WERI-Rb-1 (cell line): ENCODE results near the gene NBL1.

Experiments
- DNase-seq: peaks from one replicate; pipeline ENCODE4 v3.0.0-alpha.2; 2020
- H3K27ac ChIP-seq: fragments of 250-450 bp; sonication (Bioruptor Pico); 2 replicates; pipeline ENCODE4 v1.5.1; 2020; ENCODE audit warnings: mild to moderate bottlenecking, moderate library complexity
- H3K27me3 ChIP-seq: fragments of 250-450 bp; sonication (Bioruptor Pico); 2 replicates; pipeline ENCODE4 v1.5.1; 2021; ENCODE audit warnings: mild to moderate bottlenecking, low read depth, moderate library complexity; ENCODE audit not compliant: insufficient read depth, severe bottlenecking
- H3K36me3 ChIP-seq: fragments of 250-450 bp; sonication (Bioruptor Pico); 2 replicates; pipeline ENCODE4 v1.5.1; 2020; ENCODE audit warnings: mild to moderate bottlenecking, moderate library complexity
- H3K4me3 ChIP-seq: 2 replicates; pipeline ENCODE4 v1.5.1; 2011; ENCODE audit warnings: low read depth, mild to moderate bottlenecking, control low read depth, low read length
- H3K9me3 ChIP-seq: fragments of 250-450 bp; sonication (Bioruptor Pico); 2 replicates; pipeline ENCODE4 v1.5.1; 2021; ENCODE audit warnings: mild to moderate bottlenecking, moderate library complexity; ENCODE audit not compliant: severe bottlenecking
- TF ChIP-seq, protein P1 (sequence below): IDR thresholded peaks from 2 replicates; pipeline ENCODE4 v1.5.1; 2011; ENCODE audit warnings: low read depth, mild to moderate bottlenecking, control low read depth, inconsistent platforms, low read length

The NBL1 gene

DNA sequence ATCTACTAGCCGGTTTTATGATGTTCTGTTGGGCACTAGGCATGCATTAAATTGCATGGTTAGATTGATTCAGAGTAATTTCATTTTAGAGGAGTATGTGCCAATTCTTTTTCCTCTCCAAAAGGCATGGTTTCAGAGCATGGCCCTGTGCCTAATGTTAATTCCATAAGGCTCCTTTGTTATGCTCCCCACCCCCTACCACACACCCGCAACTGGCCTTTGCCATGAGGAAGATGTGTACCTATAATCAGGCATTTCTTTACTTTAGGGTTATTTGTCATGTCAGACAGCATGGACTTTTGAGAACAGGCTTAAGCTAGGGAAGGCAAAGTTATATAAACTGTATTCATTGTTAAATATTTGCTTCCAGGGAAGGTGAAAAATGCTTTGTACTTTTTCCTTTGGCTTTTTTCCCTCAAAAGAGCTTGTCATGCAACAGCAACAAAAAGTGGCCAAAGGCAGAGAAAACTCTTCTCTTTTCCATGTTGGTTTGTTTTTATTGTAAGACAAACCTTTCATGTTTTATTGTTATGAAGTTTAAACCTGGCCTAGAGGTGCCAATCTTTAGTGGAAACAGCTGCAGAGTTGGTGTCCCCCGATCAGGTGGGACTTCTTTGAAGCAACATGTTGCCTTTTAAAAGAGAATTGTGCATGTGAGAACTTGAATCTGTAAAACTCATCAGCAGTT lies 24.3 kb upstream of the NBL1 start:
- no peaks in the 10 kb centered on the region for H3K9me3 ChIP-seq
- peaks cover 21% of the 10 kb centered on the region for H3K36me3 ChIP-seq
- TF ChIP-seq, protein P1, sequence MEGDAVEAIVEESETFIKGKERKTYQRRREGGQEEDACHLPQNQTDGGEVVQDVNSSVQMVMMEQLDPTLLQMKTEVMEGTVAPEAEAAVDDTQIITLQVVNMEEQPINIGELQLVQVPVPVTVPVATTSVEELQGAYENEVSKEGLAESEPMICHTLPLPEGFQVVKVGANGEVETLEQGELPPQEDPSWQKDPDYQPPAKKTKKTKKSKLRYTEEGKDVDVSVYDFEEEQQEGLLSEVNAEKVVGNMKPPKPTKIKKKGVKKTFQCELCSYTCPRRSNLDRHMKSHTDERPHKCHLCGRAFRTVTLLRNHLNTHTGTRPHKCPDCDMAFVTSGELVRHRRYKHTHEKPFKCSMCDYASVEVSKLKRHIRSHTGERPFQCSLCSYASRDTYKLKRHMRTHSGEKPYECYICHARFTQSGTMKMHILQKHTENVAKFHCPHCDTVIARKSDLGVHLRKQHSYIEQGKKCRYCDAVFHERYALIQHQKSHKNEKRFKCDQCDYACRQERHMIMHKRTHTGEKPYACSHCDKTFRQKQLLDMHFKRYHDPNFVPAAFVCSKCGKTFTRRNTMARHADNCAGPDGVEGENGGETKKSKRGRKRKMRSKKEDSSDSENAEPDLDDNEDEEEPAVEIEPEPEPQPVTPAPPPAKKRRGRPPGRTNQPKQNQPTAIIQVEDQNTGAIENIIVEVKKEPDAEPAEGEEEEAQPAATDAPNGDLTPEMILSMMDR: no peak
- no peak overlapping the region for H3K27ac ChIP-seq
- H3K4me3 ChIP-seq: no peak overlapping the region
- H3K27me3 ChIP-seq: no peaks in the 10 kb centered on the region
- no peak for DNase-seq

DNA sequence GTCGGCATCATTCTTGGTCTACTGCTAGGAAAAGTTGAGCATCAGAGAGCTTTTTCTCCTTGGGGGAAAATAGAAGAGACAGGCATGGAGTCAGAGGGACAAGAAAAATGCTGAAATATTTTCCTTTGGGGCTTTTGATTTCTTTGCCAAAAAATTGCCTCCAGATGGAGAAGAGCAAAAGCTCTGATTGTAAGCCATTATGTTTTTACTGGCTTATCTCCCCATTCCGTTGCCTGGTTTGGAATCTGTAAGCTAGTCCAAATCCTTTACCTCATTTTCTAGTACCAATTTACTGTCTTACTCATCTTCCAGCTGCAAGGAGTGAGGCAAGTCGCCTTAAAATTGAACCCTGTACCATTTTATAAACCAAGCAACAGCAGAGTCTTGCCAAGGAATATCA lies 23.3 kb upstream of the NBL1 start:
- H3K4me3 ChIP-seq: no peak overlapping the region
- H3K36me3 ChIP-seq: peaks cover 28% of the 10 kb centered on the region
- no peaks in the 10 kb centered on the region for H3K27me3 ChIP-seq
- no peaks in the 10 kb centered on the region for H3K9me3 ChIP-seq
- DNase-seq: no peak
- H3K27ac ChIP-seq: no peak overlapping the region
- TF ChIP-seq, protein P1: no peak

DNA sequence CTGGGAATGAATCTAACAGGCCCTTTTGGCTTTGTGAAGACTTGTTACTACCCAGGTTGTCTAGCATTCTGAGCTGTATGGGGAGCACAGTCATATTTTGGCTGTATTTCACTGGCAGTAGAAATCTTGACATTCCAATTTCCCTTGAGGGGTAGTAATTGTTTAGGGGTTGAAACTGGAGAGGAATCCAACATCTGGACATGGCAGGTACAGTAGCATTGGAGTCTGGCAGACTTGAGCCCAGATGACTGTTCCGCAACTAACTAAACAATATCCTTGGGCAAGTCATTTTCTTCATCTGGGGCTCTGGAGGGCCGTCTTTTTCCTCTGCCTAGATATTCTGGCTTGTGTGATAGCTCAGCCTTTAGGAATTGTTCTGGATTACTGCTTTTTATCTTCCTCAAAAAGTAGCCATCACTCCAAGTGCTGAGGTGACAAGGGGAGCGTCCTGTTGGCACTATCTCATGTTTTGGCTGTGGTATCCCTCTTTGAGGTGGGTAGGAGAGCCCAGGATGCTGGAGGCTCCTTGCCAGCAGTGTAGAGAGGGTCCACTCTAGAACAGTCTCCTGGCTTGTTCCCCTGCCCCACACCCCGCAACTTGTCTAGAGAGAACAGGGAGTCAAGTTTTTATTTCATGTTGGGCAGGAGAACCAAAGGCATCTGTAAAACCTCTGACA lies 22.7 kb upstream of the NBL1 start:
- TF ChIP-seq, protein P1: no peak
- no peak overlapping the region for H3K27ac ChIP-seq
- DNase-seq: no peak
- H3K27me3 ChIP-seq: no peaks in the 10 kb centered on the region
- peaks cover 33% of the 10 kb centered on the region for H3K36me3 ChIP-seq
- no peaks in the 10 kb centered on the region for H3K9me3 ChIP-seq
- H3K4me3 ChIP-seq: no peak overlapping the region

DNA sequence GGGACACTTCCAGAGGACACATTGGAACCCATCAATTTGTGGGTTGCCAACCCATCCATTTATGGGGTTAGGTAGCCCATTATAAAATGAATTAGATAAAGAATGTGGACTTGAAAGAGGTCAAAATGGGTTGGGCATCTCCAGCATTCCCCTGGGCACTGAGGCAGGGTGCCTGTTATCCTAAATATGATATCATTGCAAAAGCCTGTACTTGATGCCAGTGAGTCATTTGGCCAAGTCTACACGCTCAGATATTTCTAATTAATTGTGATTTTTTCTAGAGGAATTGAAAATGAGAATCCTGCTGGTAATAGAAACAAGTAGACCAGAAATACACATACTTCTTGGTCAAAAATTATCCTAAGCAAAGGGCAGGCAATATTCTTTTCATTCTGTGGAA lies 21.9 kb upstream of the NBL1 start:
- TF ChIP-seq, protein P1: no peak
- no peaks in the 10 kb centered on the region for H3K27me3 ChIP-seq
- no peaks in the 10 kb centered on the region for H3K9me3 ChIP-seq
- DNase-seq: no peak
- peaks cover 40% of the 10 kb centered on the region for H3K36me3 ChIP-seq
- H3K4me3 ChIP-seq: no peak overlapping the region
- H3K27ac ChIP-seq: no peak overlapping the region

DNA sequence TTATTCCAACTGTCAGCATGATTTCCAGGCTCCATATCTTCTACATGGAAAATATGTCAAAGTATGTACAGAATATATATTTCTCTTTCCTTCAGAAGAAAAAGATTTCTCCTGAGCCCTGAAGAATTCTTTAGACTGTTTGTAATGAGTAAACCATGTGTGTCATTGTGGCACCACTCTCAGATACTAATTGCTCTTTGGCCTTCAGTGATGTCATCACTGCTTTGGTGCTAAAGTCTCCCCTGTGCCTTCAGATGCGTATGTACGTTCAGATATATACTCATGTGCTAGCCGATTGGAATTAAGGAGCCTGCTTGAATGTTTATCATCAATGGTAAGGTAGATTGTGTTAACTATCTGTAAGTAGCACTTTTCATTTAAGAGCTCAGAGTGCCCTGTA lies 20.6 kb upstream of the NBL1 start:
- Histone ChIP-seq H3K27ac (no peak overlapping the region), H3K36me3 (peaks cover 46% of the 10 kb centered on the region), H3K27me3 (no peaks in the 10 kb centered on the region), H3K9me3 (no peaks in the 10 kb centered on the region), H3K4me3 (no peak overlapping the region)
- TF ChIP-seq, protein P1: no peak
- DNase-seq: no peak
